Kidney epithelial cell (primary cell): ENCODE results near the gene PIK3C3. TPM values are rescaled to one million over a fixed set of nuclear protein-coding genes. Genes with fewer than 3 reads are reported as not detected.
"Not testable (repeated sequence)": the region's sequence is repeated elsewhere in the genome, so short reads cannot be mapped to it uniquely, and the experiment has no call there.

Experiments
- DNase-seq: peaks from one replicate; pipeline ENCODE4 v3.0.0-alpha.2; 2010; ENCODE audit warnings: low read depth
- H3K27me3 ChIP-seq: 2 replicates; pipeline ENCODE4 v1.6.0; 2011; ENCODE audit warnings: low read length; ENCODE audit not compliant: control insufficient read depth, insufficient read depth
- H3K36me3 ChIP-seq: 2 replicates; pipeline ENCODE4 v1.5.1; 2011; ENCODE audit warnings: low read length; ENCODE audit not compliant: control insufficient read depth, insufficient read depth
- H3K4me3 ChIP-seq: 2 replicates; pipeline ENCODE4 v1.5.1; 2011; ENCODE audit warnings: low read depth, mild to moderate bottlenecking, control low read depth, low read length
- CTCF ChIP-seq: IDR thresholded peaks from 2 replicates; pipeline ENCODE4 v1.5.1; 2011; ENCODE audit warnings: mild to moderate bottlenecking, moderate library complexity, low read length, control low read depth, inconsistent platforms; ENCODE audit not compliant: insufficient read depth, poor library complexity, severe bottlenecking
- total RNA-seq: library from RNA; depleted of rRNA; stranded (reverse); fragments of >200 nt; gene quantifications from 2 replicates; pipeline ENCODE4 v1.2.3, GENCODE V29; 2015

PIK3C3 gene
- total RNA-seq, 1 donor from 2014 or later = 58.7 TPM

- no peaks in the 10 kb centered on the region for H3K27me3 ChIP-seq
- no peaks in the 10 kb centered on the region for H3K36me3 ChIP-seq
- no peak for DNase-seq
- H3K4me3 ChIP-seq = no peak overlapping the region
- TF ChIP-seq CTCF = no peak
These were observed 152.3 kb downstream of the PIK3C3 start for GRCh38 chr18:42107287-42107686.

DNA sequence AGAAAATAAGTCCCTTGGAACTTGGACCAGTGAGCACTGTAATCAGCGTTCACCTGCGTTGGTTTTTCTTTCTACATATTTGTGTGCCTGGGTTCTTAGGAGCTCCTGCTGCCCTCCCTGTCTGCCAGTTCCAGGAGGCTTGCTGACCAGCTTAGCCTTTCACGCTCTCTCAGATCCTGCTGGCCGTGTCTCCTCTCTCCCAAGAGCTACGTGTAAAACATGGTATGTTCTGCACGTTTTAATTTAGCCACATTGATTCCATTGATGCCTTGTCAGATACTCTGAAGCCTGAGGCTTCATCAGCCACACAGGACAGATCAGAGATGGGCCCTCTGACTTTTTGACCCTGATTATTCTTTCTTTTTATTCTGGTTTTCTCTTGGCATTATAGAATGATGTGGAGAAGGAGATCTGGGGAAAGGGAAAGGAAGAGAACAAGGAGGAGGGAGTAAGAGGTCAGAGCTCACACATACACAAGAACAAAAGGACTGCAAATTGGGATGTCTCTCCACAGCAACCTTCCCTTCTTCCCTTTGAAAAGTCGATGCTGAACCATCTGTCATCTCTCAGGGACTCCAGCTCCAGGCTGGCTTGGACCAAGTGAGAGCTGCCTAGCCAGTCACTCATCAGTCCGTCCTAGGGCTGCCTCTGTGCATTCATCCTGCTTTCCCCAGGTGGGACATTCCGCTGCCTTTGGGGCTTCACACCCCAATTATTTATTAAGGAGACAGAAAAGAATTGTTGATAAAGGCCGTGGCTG is 152.8 kb downstream of the PIK3C3 start:
- no peak overlapping the region for H3K4me3 ChIP-seq
- no peaks in the 10 kb centered on the region for H3K27me3 ChIP-seq
- no peaks in the 10 kb centered on the region for H3K36me3 ChIP-seq
- DNase-seq = no peak
- TF ChIP-seq CTCF = no peak

DNA sequence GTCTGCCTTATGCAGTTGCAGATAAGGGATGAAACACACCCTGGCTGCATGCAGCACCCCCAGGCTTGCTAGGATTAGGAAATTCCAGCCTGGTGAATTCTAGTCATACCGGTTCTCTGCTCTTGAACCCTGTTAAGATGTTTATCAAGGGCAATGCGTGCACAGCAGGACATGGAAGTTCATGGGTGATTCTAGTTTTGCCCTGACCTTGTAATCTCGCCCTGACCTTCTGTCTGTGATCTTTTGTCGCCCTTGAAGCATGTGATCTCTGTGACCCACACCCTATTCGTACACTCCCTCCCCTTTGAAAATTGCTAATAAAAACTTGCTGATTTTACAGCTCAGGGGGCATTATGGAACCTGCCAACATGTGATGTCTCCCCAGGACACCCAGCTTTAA is 157.1 kb downstream of the PIK3C3 start:
- not testable (repeated sequence) for H3K4me3 ChIP-seq, H3K27me3 ChIP-seq, DNase-seq, H3K36me3 ChIP-seq

GRCh38 chr18:42112657-42113420 is 157.8 kb downstream of the PIK3C3 start:
- no peaks in the 10 kb centered on the region for H3K27me3 ChIP-seq
- no peaks in the 10 kb centered on the region for H3K36me3 ChIP-seq
- TF ChIP-seq CTCF = no peak
- DNase-seq = no peak
- H3K4me3 ChIP-seq = no peak overlapping the region

GRCh38 chr18:42113529-42114191 is 158.6 kb downstream of the PIK3C3 start:
- no peaks in the 10 kb centered on the region for H3K36me3 ChIP-seq
- DNase-seq = no peak
- H3K4me3 ChIP-seq = no peak overlapping the region
- no peaks in the 10 kb centered on the region for H3K27me3 ChIP-seq
- no peak for TF ChIP-seq CTCF

DNA sequence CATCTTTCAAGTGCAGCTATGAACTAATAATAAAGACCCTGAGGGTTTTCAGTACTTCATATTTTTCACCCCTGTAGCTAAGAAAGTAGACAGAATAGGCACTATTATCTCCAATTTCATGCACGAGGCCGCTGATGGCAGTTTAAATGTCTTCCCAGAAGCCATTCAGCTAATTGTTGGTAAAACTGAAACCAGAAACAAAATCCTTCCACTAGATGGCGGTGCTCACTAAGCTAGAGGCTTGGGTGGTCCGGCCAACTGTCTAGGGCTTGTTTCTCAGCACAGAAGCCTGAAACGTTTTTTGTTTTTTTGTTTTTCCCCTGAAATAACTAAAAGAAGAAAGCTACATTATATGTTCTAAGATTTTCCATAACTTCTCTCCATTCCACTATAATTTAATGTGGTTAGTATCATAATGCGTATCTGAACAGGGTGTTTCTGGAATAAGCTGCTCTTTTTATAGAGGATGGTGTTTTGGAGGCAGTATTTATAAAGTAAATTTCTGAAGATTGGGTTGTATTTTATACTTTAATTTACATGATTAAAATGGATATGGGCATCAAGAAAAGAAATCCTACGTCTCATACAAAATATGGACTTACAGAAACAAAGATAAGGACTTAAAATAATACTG is 159.4 kb downstream of the PIK3C3 start:
- DNase-seq = peak; percentile 29
- no peak overlapping the region for H3K4me3 ChIP-seq
- no peaks in the 10 kb centered on the region for H3K36me3 ChIP-seq
- no peaks in the 10 kb centered on the region for H3K27me3 ChIP-seq
- peak; percentile 74 for TF ChIP-seq CTCF
